ENCODE measurements around the gene NEK8.

NEK8 gene

DNA sequence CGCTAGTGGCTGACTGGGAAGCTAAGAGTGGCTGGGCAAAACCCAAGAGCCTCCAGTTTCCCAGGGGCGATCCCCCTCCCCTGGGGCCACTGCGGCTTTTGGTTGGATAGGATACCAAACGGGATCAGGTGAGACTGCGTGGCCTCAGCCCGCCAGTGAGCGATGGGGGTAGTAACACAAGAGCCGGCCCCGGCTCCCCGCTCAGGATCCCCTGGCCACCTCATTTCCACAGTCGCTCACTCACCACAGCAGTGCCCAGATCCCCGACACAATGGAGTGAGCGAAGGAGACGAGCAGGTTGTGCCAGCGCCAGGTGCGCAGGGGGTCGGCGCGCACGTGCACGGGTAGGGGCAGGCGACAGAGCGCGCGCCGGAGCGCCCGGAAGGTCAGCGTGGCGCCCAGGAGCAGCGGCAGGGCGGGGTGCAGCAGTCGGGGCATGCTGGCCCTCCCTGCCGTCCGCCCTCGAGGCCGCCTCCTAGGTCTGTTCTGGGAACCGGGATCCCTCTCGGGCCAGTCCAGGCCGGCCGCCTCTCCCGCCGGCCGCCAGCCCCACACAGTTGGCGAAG lies 2.8 kb upstream of the NEK8 start:
- Histone ChIP-seq H3K36me3 (peaks cover 52% of the 10 kb centered on the region), H3K27ac (peak overlapping the region; percentile 94), H3K4me3 (ENCODE audit: low read depth, low read length) (peak overlapping the region; percentile 60), H3K27me3 (ENCODE audit: insufficient read depth, low read depth, severe bottlenecking) (no peaks in the 10 kb centered on the region), H3K9me3 (ENCODE audit: severe bottlenecking) (no peaks in the 10 kb centered on the region)
- peak; percentile 64 for DNase-seq
- TF ChIP-seq, protein P1, sequence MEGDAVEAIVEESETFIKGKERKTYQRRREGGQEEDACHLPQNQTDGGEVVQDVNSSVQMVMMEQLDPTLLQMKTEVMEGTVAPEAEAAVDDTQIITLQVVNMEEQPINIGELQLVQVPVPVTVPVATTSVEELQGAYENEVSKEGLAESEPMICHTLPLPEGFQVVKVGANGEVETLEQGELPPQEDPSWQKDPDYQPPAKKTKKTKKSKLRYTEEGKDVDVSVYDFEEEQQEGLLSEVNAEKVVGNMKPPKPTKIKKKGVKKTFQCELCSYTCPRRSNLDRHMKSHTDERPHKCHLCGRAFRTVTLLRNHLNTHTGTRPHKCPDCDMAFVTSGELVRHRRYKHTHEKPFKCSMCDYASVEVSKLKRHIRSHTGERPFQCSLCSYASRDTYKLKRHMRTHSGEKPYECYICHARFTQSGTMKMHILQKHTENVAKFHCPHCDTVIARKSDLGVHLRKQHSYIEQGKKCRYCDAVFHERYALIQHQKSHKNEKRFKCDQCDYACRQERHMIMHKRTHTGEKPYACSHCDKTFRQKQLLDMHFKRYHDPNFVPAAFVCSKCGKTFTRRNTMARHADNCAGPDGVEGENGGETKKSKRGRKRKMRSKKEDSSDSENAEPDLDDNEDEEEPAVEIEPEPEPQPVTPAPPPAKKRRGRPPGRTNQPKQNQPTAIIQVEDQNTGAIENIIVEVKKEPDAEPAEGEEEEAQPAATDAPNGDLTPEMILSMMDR (IDR thresholded peaks at IDR 0.05; ENCODE audit: low read depth, low read length): no peak

DNA sequence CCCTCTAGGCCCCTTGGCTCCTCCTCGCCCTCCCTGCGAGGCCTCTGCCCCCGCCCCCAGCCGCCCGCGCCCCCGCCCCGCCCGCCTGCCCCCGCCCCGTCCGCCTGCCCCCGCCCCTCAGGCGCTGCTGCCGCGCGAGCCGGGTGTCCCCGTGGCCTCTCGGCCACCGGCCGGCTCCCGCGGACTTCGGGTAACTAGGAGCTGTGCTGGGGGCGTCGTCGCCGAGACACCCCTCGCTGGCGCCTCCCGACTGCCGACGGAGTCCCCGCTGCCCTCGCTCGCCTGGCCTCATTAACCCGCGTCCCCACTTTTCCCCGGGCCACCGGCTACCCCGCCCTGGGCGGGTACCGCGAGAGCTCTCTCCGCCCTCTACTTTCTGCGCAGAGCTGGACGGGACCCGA lies 2.4 kb upstream of the NEK8 start, which contains the start of gene TLCD1:
TLCD1 (minus strand) TSS at position 8 of the 401 bp plus-strand sequence. CDS start 136 bp downstream, outside the sequence.
- H3K27me3 ChIP-seq (ENCODE audit: insufficient read depth, low read depth, severe bottlenecking): no peaks in the 10 kb centered on the region
- TF ChIP-seq, protein P1 (IDR thresholded peaks at IDR 0.05; ENCODE audit: low read depth, low read length): no peak
- peak; percentile 80 for DNase-seq
- peak within 1 kb of the TSS; percentile 60 for H3K4me3 ChIP-seq (ENCODE audit: low read depth, low read length)
- H3K9me3 ChIP-seq (ENCODE audit: severe bottlenecking): no peaks in the 10 kb centered on the region
- H3K27ac ChIP-seq: peak within 1 kb of the TSS; percentile 94
- peaks cover 47% of the 10 kb centered on the region for H3K36me3 ChIP-seq

DNA sequence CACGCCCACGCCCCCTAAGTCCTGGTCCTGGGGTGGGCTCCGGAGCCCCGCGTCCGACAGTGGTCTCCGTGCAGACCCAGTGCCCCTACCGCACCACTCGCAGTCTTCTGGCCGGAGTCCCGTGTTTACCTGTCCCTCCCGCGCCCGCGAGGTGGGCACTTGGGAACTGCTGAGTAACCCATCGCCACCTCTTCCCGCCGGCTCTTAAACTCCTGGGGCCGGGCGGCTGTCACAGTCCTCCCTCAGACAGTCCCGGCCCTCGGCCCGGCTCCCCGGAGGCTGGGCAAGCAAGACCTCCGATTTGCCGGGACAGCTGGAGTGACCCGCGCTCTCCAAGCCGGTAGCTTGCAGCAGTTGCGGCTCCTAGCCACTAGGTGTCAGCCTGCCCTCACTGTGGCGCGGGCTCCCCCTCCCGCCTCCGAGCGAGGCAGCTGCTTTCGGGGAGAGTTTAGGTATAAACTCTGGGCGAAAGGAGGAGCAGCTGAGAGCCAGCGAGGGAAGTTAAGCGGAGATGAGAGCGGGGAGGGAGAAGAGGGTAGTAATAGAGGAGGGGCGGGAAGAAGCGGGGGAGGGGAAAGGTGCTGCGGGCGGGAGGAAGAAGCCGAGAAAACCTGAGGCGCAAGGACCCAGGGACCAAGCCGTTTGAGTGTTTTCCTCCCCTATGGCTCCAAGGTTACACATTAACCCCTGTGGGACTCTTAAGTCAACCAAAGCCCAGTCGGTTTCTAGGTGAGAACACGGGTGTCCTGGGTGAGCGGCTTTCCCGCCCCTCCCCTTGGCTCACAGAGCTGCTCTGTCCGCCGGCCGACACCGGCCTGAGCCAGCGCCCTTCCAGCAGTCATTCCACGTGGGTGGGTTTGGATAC lies 1.7 kb upstream of the NEK8 start:
- H3K4me3 ChIP-seq (ENCODE audit: low read depth, low read length): peak overlapping the region; percentile 60
- DNase-seq: peak; percentile 96
- H3K36me3 ChIP-seq: peaks cover 41% of the 10 kb centered on the region
- H3K9me3 ChIP-seq (ENCODE audit: severe bottlenecking): no peaks in the 10 kb centered on the region
- H3K27me3 ChIP-seq (ENCODE audit: insufficient read depth, low read depth, severe bottlenecking): no peaks in the 10 kb centered on the region
- H3K27ac ChIP-seq: peak overlapping the region; percentile 94
- TF ChIP-seq, protein P1 (IDR thresholded peaks at IDR 0.05; ENCODE audit: low read depth, low read length): peak; percentile 96

DNA sequence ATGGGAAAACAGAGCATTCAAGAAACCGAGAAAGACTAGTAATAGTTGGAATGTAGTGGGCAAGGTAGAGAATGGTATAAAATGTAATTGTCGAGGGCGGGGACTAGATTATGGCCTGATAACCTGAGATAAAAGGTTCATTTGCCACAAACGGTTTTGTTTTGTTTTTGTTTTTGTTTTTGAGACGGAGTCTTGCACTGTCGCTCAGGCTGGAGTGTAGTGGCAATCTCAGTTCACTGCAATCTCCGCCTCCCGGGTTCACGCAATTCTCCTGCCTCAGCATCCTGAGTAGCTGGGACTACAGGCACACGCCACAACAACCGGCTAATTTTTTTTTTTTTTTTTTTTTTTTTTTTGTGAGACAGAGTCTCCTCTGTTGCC lies 1.4 kb downstream of the NEK8 start:
- Histone ChIP-seq H3K9me3 (ENCODE audit: severe bottlenecking) (no peaks in the 10 kb centered on the region), H3K27me3 (ENCODE audit: insufficient read depth, low read depth, severe bottlenecking) (no peaks in the 10 kb centered on the region), H3K27ac (no peak overlapping the region), H3K4me3 (ENCODE audit: low read depth, low read length) (no peak overlapping the region), H3K36me3 (peaks cover 10% of the 10 kb centered on the region)
- TF ChIP-seq, protein P1 (IDR thresholded peaks at IDR 0.05; ENCODE audit: low read depth, low read length): no peak
- DNase-seq: no peak

DNA sequence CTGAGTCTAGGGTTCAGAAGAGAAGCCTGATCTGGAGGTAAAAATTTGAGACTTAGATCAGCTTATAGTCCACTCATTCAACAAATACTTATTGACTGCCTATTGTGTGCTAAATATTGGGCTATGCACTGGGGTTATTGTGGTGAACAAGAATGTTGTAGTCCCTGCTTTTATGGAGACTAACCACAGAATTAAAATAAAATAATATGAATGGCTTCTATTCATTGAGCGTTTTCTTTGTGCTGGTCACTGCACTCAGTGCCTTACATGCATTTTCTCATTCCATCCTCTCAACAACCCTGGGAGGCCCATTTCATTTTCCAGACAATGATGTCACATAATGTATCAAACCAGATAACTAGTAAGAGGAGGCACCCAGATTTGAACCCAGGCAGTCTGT lies 4.8 kb downstream of the NEK8 start:
- TF ChIP-seq, protein P1 (IDR thresholded peaks at IDR 0.05; ENCODE audit: low read depth, low read length): no peak
- H3K27me3 ChIP-seq (ENCODE audit: insufficient read depth, low read depth, severe bottlenecking): no peaks in the 10 kb centered on the region
- no peak overlapping the region for H3K4me3 ChIP-seq (ENCODE audit: low read depth, low read length)
- H3K27ac ChIP-seq: no peak overlapping the region
- H3K36me3 ChIP-seq: peaks cover 2% of the 10 kb centered on the region; the same call in 1 of the 2 replicates
- no peak for DNase-seq
- peaks cover 3% of the 10 kb centered on the region for H3K9me3 ChIP-seq (ENCODE audit: severe bottlenecking)

Data from WERI-Rb-1 (cell line).